HepG2 (cell line): ENCODE data around the gene TBCD. TPM values are rescaled to one million over a fixed set of nuclear protein-coding genes. Genes with fewer than 3 reads are reported as not detected.

Experiments used
- FOXP1 ChIP-seq, 2 experiments: fragments of 450-650 bp in 1 of 2; IDR thresholded peaks; 2 replicates each; pipeline ENCODE4 v1.6.1; 2017 to 2018; ENCODE audit warnings: antibody characterized with exemption in 1 of 2
- HNF4G ChIP-seq, 2 experiments: sonication (generic) in 1 of 2; formaldehyde crosslinking in 1 of 2; IDR thresholded peaks; 2 replicates each; pipeline versions ENCODE4 v1.4.0 to v1.6.1; 2011 to 2020; ENCODE audit warnings: borderline replicate concordance in 2 of 2, low read depth in 2 of 2, mild to moderate bottlenecking in 2 of 2, low read length in 1 of 2, missing genetic modification reagents in 1 of 2, moderate library complexity in 1 of 2
- MAFF ChIP-seq: IDR thresholded peaks from 2 replicates; pipeline ENCODE4 v1.6.1; 2011; ENCODE audit warnings: low read depth, low read length, improper control_type of control experiment
- MXI1 ChIP-seq: IDR thresholded peaks from 3 replicates; pipeline ENCODE4 v1.6.1; 2012; ENCODE audit warnings: low read depth, low read length, inconsistent platforms, borderline replicate concordance
- NR3C1 ChIP-seq: sonication (generic); formaldehyde crosslinking; IDR thresholded peaks from 2 replicates; pipeline ENCODE4 v1.4.0; 2020; ENCODE audit warnings: missing genetic modification reagents
- ONECUT2 ChIP-seq: sonication (generic); formaldehyde crosslinking; IDR thresholded peaks from 2 replicates; pipeline ENCODE4 v1.4.0; 2020; ENCODE audit warnings: missing genetic modification reagents
- PAWR ChIP-seq: sonication (generic); formaldehyde crosslinking; IDR thresholded peaks from 2 replicates; pipeline ENCODE4 v1.4.0; 2020; ENCODE audit warnings: missing genetic modification reagents, mild to moderate bottlenecking, borderline replicate concordance
- PLRG1 ChIP-seq: fragments of 450-650 bp; conservative IDR thresholded peaks from 2 replicates; pipeline ENCODE4 v1.6.1; 2016
- RFX1 ChIP-seq: fragments of 450-650 bp; IDR thresholded peaks from 2 replicates; pipeline ENCODE4 v1.6.1; 2017
- RFX3 ChIP-seq: IDR thresholded peaks from 2 replicates; pipeline ENCODE4 v1.6.1; 2016; ENCODE audit warnings: missing biosample characterization, missing genetic modification reagents
- SAFB2 ChIP-seq: sonication (generic); formaldehyde crosslinking; IDR thresholded peaks from 2 replicates; pipeline ENCODE4 v1.5.1; 2020; ENCODE audit warnings: missing genetic modification reagents, low read depth, mild to moderate bottlenecking, borderline replicate concordance
- SMYD3 ChIP-seq: sonication (generic); formaldehyde crosslinking; IDR thresholded peaks from 2 replicates; pipeline ENCODE4 v1.8.1; 2023; ENCODE audit warnings: mild to moderate bottlenecking, missing genetic modification reagents
- SPEN ChIP-seq: sonication (generic); formaldehyde crosslinking; IDR thresholded peaks from 2 replicates; pipeline ENCODE4 v1.5.1; 2020; ENCODE audit warnings: low read depth, mild to moderate bottlenecking, missing genetic modification reagents
- TBP ChIP-seq: sonication (generic); formaldehyde crosslinking; IDR thresholded peaks from 2 replicates; pipeline ENCODE4 v1.5.0; 2020; ENCODE audit warnings: missing genetic modification reagents
- ZNF235 ChIP-seq: sonication (generic); formaldehyde crosslinking; IDR thresholded peaks from 2 replicates; pipeline ENCODE4 v1.8.1; 2023; ENCODE audit warnings: mild to moderate bottlenecking, missing genetic modification reagents, borderline replicate concordance
- ZNF589 ChIP-seq: sonication (generic); formaldehyde crosslinking; conservative IDR thresholded peaks from 2 replicates; pipeline ENCODE4 v1.8.0; 2022; ENCODE audit warnings: mild to moderate bottlenecking, moderate library complexity, missing genetic modification reagents
- ZNF670 ChIP-seq: sonication (generic); formaldehyde crosslinking; IDR thresholded peaks from 2 replicates; pipeline ENCODE4 v1.8.0; 2022; ENCODE audit warnings: mild to moderate bottlenecking, missing genetic modification reagents, borderline replicate concordance
- ZSCAN22 ChIP-seq: sonication (generic); formaldehyde crosslinking; IDR thresholded peaks from 2 replicates; pipeline ENCODE4 v1.4.0; 2020; ENCODE audit warnings: mild to moderate bottlenecking, missing genetic modification reagents
- polyA plus RNA-seq, 8 experiments: library from polyadenylated mRNA; depleted of rRNA in 3 of 8; stranded (reverse) in 7 of 8; unstranded in 1 of 8; fragments of >200 nt; fragmentation: Illumina TruSeq in 4 of 8; extraction: Trizol in 4 of 8; gene quantifications; 2 replicates each; pipeline versions ENCODE4 v1.2.1 to v1.2.3, GENCODE V29; 2011 to 2016; ENCODE audit warnings: low read depth in 4 of 8, missing spikeins in 1 of 8, mixed read lengths in 1 of 8; ENCODE audit not compliant: insufficient read depth in 1 of 8
- total RNA-seq, 5 experiments: library from RNA; depleted of rRNA; stranded (reverse); fragments of >200 nt; fragmentation: Illumina TruSeq; extraction: Trizol; gene quantifications; 2 replicates each; pipeline ENCODE4 v1.2.3, GENCODE V29; 2016; ENCODE audit warnings: low read depth in 1 of 5
- TF ChIP-seq, protein P1 (sequence below): sonication (generic); formaldehyde crosslinking; IDR thresholded peaks from 2 replicates; pipeline ENCODE4 v1.4.0; 2020; ENCODE audit warnings: missing genetic modification reagents
- TF ChIP-seq, protein P2 (sequence below): sonication (generic); formaldehyde crosslinking; IDR thresholded peaks from 2 replicates; pipeline ENCODE4 v1.5.0; 2020; ENCODE audit warnings: mild to moderate bottlenecking, missing genetic modification reagents, borderline replicate concordance
- TF ChIP-seq, protein P3 (sequence below): sonication (generic); formaldehyde crosslinking; IDR thresholded peaks from 2 replicates; pipeline ENCODE4 v1.5.0; 2020; ENCODE audit warnings: mild to moderate bottlenecking, missing genetic modification reagents
- TF ChIP-seq, protein P4 (sequence below): sonication (generic); formaldehyde crosslinking; IDR thresholded peaks from 2 replicates; pipeline ENCODE4 v1.4.0; 2020; ENCODE audit warnings: missing genetic modification reagents, borderline replicate concordance

The TBCD gene
- total and polyA plus RNA-seq, 2 of the 13 experiments (the other 11 are each of a cell fraction or from before 2014, with no cell fraction given): 33.9 to 54.8 TPM

DNA sequence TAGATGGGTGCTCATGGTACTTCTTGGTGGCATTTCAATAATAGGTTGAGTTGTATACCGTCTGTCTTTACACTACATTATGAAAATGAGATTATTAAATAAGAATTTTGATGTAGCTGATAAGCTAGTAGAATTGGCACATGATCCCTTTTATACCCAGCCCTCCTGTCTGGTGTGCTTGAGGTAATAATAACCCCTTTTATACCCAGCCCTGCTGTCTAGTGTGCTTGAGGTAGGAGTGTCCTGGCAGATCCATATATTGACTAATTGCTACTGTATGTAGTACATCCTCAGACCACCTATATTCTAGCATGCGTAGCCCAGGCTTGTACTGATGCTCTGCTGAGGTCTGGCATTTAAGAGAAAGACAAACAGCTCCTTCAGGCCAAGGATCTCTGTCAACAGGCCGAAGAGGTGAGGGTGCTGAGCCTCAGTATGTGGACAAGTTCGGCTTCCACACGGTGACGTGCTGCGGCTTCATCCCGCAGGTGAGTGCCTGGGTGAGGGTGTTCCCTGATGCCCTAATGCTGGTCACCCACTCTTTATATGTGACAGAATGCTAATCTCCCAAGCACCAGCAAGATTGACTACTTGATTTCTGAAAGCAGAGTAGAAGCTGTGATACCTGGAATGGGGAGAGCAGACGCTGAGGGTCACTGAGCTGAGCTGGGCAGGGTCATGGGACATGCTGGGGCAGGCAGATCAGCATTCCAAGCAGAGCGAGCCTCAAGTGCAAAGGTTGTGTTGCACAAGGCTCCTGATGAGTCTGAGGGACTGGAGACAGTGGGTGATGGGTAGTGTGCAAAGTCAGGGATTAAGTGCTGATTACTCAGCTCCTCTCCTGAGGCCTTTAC is 10.7 kb upstream of the TBCD start (continued):
- TF ChIP-seq, protein P1, sequence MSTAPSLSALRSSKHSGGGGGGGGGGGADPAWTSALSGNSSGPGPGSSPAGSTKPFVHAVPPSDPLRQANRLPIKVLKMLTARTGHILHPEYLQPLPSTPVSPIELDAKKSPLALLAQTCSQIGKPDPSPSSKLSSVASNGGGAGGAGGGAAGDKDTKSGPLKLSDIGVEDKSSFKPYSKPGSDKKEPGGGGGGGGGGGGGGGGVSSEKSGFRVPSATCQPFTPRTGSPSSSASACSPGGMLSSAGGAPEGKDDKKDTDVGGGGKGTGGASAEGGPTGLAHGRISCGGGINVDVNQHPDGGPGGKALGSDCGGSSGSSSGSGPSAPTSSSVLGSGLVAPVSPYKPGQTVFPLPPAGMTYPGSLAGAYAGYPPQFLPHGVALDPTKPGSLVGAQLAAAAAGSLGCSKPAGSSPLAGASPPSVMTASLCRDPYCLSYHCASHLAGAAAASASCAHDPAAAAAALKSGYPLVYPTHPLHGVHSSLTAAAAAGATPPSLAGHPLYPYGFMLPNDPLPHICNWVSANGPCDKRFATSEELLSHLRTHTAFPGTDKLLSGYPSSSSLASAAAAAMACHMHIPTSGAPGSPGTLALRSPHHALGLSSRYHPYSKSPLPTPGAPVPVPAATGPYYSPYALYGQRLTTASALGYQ (CRISPR knock-in tag): peak; percentile 59; the same call in 1 of the 2 replicates
- TF ChIP-seq ZNF589 (0 out of 2 replicates have a peak, but pooled peaks have one; percentile 14), MAFF (peak; percentile 82), MXI1 (peak; percentile 72; the same call in 1 of the 3 replicates), ONECUT2 (CRISPR knock-in tag) (no peak), ZNF670 (CRISPR knock-in tag) (no peak), SAFB2 (peak; percentile 29; the same call in 1 of the 2 replicates), SMYD3 (peak; percentile 42; the same call in 1 of the 2 replicates), PAWR (CRISPR knock-in tag) (no peak), TBP (CRISPR knock-in tag) (no peak), HNF4G (IDR thresholded peaks at IDR 0.05; ENCODE audit: borderline replicate concordance, low read depth, low read length) (peak; percentile 100), HNF4G (CRISPR knock-in tag; IDR thresholded peaks at IDR 0.05; ENCODE audit: borderline replicate concordance, low read depth) (peak; percentile 99), ZSCAN22 (CRISPR knock-in tag) (no peak), RFX1 (no peak), NR3C1 (CRISPR knock-in tag) (no peak), PLRG1 (no peak), FOXP1 (IDR thresholded peaks at IDR 0.05) (no peak), FOXP1 (CRISPR knock-in tag; IDR thresholded peaks at IDR 0.05) (peak; percentile 84), SPEN (CRISPR knock-in tag) (peak; percentile 81), ZNF235 (CRISPR knock-in tag) (no peak), RFX3 (CRISPR knock-in tag) (0 out of 2 replicates have a peak, but pooled peaks have one; percentile 40)
- TF ChIP-seq, protein P2, sequence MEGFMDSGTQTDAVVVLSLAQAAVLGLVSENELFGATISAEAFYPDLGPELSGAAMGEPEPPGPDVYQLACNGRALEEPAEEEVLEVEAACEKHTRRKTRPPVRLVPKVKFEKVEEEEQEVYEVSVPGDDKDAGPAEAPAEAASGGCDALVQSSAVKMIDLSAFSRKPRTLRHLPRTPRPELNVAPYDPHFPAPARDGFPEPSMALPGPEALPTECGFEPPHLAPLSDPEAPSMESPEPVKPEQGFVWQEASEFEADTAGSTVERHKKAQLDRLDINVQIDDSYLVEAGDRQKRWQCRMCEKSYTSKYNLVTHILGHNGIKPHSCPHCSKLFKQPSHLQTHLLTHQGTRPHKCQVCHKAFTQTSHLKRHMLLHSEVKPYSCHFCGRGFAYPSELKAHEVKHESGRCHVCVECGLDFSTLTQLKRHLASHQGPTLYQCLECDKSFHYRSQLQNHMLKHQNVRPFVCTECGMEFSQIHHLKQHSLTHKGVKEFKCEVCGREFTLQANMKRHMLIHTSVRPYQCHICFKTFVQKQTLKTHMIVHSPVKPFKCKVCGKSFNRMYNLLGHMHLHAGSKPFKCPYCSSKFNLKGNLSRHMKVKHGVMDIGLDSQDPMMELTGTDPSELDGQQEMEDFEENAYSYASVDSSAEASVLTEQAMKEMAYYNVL (CRISPR knock-in tag): peak; percentile 74; the same call in 1 of the 2 replicates
- TF ChIP-seq, protein P3, sequence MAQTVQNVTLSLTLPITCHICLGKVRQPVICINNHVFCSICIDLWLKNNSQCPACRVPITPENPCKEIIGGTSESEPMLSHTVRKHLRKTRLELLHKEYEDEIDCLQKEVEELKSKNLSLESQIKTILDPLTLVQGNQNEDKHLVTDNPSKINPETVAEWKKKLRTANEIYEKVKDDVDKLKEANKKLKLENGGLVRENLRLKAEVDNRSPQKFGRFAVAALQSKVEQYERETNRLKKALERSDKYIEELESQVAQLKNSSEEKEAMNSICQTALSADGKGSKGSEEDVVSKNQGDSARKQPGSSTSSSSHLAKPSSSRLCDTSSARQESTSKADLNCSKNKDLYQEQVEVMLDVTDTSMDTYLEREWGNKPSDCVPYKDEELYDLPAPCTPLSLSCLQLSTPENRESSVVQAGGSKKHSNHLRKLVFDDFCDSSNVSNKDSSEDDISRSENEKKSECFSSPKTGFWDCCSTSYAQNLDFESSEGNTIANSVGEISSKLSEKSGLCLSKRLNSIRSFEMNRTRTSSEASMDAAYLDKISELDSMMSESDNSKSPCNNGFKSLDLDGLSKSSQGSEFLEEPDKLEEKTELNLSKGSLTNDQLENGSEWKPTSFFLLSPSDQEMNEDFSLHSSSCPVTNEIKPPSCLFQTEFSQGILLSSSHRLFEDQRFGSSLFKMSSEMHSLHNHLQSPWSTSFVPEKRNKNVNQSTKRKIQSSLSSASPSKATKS (CRISPR knock-in tag): 0 out of 2 replicates have a peak, but pooled peaks have one; percentile 50
- TF ChIP-seq, protein P4, sequence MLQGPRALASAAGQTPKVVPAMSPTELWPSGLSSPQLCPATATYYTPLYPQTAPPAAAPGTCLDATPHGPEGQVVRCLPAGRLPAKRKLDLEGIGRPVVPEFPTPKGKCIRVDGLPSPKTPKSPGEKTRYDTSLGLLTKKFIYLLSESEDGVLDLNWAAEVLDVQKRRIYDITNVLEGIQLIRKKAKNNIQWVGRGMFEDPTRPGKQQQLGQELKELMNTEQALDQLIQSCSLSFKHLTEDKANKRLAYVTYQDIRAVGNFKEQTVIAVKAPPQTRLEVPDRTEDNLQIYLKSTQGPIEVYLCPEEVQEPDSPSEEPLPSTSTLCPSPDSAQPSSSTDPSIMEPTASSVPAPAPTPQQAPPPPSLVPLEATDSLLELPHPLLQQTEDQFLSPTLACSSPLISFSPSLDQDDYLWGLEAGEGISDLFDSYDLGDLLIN (CRISPR knock-in tag): no peak
